ENCODE measurements around the gene MAP3K4. TPM values are rescaled to one million over a fixed set of nuclear protein-coding genes. Genes with fewer than 3 reads are reported as not detected.

The MAP3K4 gene
- total RNA-seq, 1 experiment from 2014 or later = 37.1 TPM

- Histone ChIP-seq H3K9me3 (ENCODE audit: low read depth, low read length, poor library complexity, severe bottlenecking) (no peaks in the 10 kb centered on the region), H3K4me3 (ENCODE audit: low read depth, low read length, poor library complexity, severe bottlenecking) (no peak overlapping the region), H3K36me3 (ENCODE audit: insufficient read depth, low read length, poor library complexity, severe bottlenecking) (peaks cover 22% of the 10 kb centered on the region), H3K27me3 (replicated peaks; ENCODE audit: insufficient read depth, low read depth, low read length, poor library complexity) (no peaks in the 10 kb centered on the region), H3K27ac (ENCODE audit: low read depth, low read length, poor library complexity, severe bottlenecking) (no peak overlapping the region), H3K4me1 (ENCODE audit: insufficient read depth, low read length, poor library complexity, severe bottlenecking) (no peaks in the 10 kb centered on the region)
- DNase-seq (ENCODE audit: low spot score) = no peak
- ChIA-PET POLR2A (ENCODE audit: low non-redundant PET) (no interaction called here), CTCF (no interaction called here)
- BruUV-seq (replicated peaks) = no TSS peak
- TF ChIP-seq EZH2 (IDR thresholded peaks at IDR 0.05; ENCODE audit: borderline replicate concordance, low read depth, low read length, poor library complexity, severe bottlenecking) = no peak
- TF ChIP-seq CTCF (conservative IDR thresholded peaks at IDR 0.05; ENCODE audit: low read depth, low read length) = no peak
- intact Hi-C loops (cut with micrococcal nuclease; ENCODE audit: unreplicated experiment) = no loop called here
Observed at GRCh38 chr6:161100072-161100471, 108.5 kb downstream of the MAP3K4 start.

GRCh38 chr6:161101517-161101916, 109.9 kb downstream of the MAP3K4 start:
- H3K27ac ChIP-seq (ENCODE audit: low read depth, low read length, poor library complexity, severe bottlenecking) = no peak overlapping the region
- no peaks in the 10 kb centered on the region for H3K4me1 ChIP-seq (ENCODE audit: insufficient read depth, low read length, poor library complexity, severe bottlenecking)
- POLR2A ChIA-PET (ENCODE audit: low non-redundant PET) = no interaction called here
- no peaks in the 10 kb centered on the region for H3K9me3 ChIP-seq (ENCODE audit: low read depth, low read length, poor library complexity, severe bottlenecking)
- no TSS peak for BruUV-seq (replicated peaks)
- no peak overlapping the region for H3K4me3 ChIP-seq (ENCODE audit: low read depth, low read length, poor library complexity, severe bottlenecking)
- no peaks in the 10 kb centered on the region for H3K27me3 ChIP-seq (replicated peaks; ENCODE audit: insufficient read depth, low read depth, low read length, poor library complexity)
- H3K36me3 ChIP-seq (ENCODE audit: insufficient read depth, low read length, poor library complexity, severe bottlenecking) = peaks cover 23% of the 10 kb centered on the region
- intact Hi-C loops (cut with micrococcal nuclease; ENCODE audit: unreplicated experiment) = loop anchor here (1.0 kb wide), 1 partner anchor 268 kb away; no protein-coding TSS in a partner anchor
- peak; percentile 50 for TF ChIP-seq CTCF (conservative IDR thresholded peaks at IDR 0.05; ENCODE audit: low read depth, low read length)
- no peak for TF ChIP-seq EZH2 (IDR thresholded peaks at IDR 0.05; ENCODE audit: borderline replicate concordance, low read depth, low read length, poor library complexity, severe bottlenecking)
- CTCF ChIA-PET = interaction anchor here (1.5 to 1.9 kb wide), 2 partner anchors 269 to 272 kb away, joined by 6 to 16 read pairs; no protein-coding TSS in a partner anchor
- peak; percentile 24 for DNase-seq (ENCODE audit: low spot score)

GRCh38 chr6:161103475-161103874, 111.9 kb downstream of the MAP3K4 start:
- ChIA-PET POLR2A (ENCODE audit: low non-redundant PET) (no interaction called here), CTCF (no interaction called here)
- intact Hi-C loops (cut with micrococcal nuclease; ENCODE audit: unreplicated experiment) = no loop called here
- H3K4me1 ChIP-seq (ENCODE audit: insufficient read depth, low read length, poor library complexity, severe bottlenecking) = no peaks in the 10 kb centered on the region
- no peaks in the 10 kb centered on the region for H3K9me3 ChIP-seq (ENCODE audit: low read depth, low read length, poor library complexity, severe bottlenecking)
- no TSS peak for BruUV-seq (replicated peaks)
- DNase-seq (ENCODE audit: low spot score) = no peak
- TF ChIP-seq EZH2 (IDR thresholded peaks at IDR 0.05; ENCODE audit: borderline replicate concordance, low read depth, low read length, poor library complexity, severe bottlenecking) (no peak), CTCF (conservative IDR thresholded peaks at IDR 0.05; ENCODE audit: low read depth, low read length) (no peak)
- no peak overlapping the region for H3K4me3 ChIP-seq (ENCODE audit: low read depth, low read length, poor library complexity, severe bottlenecking)
- H3K36me3 ChIP-seq (ENCODE audit: insufficient read depth, low read length, poor library complexity, severe bottlenecking) = peaks cover 30% of the 10 kb centered on the region
- H3K27me3 ChIP-seq (replicated peaks; ENCODE audit: insufficient read depth, low read depth, low read length, poor library complexity) = no peaks in the 10 kb centered on the region
- H3K27ac ChIP-seq (ENCODE audit: low read depth, low read length, poor library complexity, severe bottlenecking) = no peak overlapping the region

All from A673 (cell line).